Measurements from ENCODE around the gene TOLLIP.

GRCh38 chr11:1341928-1342524 lies 32.6 kb upstream of the TOLLIP start:
- TF ChIP-seq CTCF (IDR thresholded peaks at IDR 0.05): no peak
- no peak for TF ChIP-seq POLR2A (IDR thresholded peaks at IDR 0.05)
